BJ (cell line): ENCODE measurements around the gene KCNN3. TPM values are rescaled to one million over a fixed set of nuclear protein-coding genes. Genes with fewer than 3 reads are reported as not detected.

Experiments
- CTCF ChIA-PET: fragments of 350-600 bp; formaldehyde crosslinking; extraction: SDS; loops from one replicate; lab custom pipeline; 2021; ENCODE audit warnings: antibody characterized with exemption, inconsistent platforms; lab: Yijun Ruan, JAX
- POLR2A ChIA-PET: fragments of 300-600 bp; sonication (Branson Sonifier 250); formaldehyde crosslinking; extraction: SDS; loops from one replicate; lab custom pipeline; 2021; ENCODE audit warnings: antibody characterized with exemption; lab: Charles Lee
- DNase-seq: peaks from one replicate; pipeline ENCODE4 v3.0.0-alpha.2; 2011; ENCODE audit warnings: low read depth
- H3K27me3 ChIP-seq: 2 replicates; pipeline ENCODE4 v1.6.0; 2011; ENCODE audit warnings: low read length; ENCODE audit not compliant: control insufficient read depth, insufficient read depth
- H3K36me3 ChIP-seq: 2 replicates; pipeline ENCODE4 v1.5.1; 2011; ENCODE audit warnings: low read length; ENCODE audit not compliant: control insufficient read depth, insufficient read depth
- H3K4me3 ChIP-seq: 2 replicates; pipeline ENCODE4 v1.5.1; 2011; ENCODE audit warnings: low read depth, mild to moderate bottlenecking, control low read depth, low read length
- polyA plus RNA-seq: library from polyadenylated mRNA; depleted of rRNA; stranded (reverse); fragments of >200 nt; gene quantifications from 2 replicates; pipeline ENCODE4 v1.2.3, GENCODE V29; 2011
- TF ChIP-seq, protein P1 (sequence below): IDR thresholded peaks from 2 replicates; pipeline ENCODE4 v1.5.1; 2011; ENCODE audit warnings: low read depth, mild to moderate bottlenecking, control low read depth, inconsistent platforms, low read length, moderate library complexity; ENCODE audit not compliant: insufficient read depth

Gene KCNN3
- polyA plus RNA-seq, 1 experiment: not detected

DNA sequence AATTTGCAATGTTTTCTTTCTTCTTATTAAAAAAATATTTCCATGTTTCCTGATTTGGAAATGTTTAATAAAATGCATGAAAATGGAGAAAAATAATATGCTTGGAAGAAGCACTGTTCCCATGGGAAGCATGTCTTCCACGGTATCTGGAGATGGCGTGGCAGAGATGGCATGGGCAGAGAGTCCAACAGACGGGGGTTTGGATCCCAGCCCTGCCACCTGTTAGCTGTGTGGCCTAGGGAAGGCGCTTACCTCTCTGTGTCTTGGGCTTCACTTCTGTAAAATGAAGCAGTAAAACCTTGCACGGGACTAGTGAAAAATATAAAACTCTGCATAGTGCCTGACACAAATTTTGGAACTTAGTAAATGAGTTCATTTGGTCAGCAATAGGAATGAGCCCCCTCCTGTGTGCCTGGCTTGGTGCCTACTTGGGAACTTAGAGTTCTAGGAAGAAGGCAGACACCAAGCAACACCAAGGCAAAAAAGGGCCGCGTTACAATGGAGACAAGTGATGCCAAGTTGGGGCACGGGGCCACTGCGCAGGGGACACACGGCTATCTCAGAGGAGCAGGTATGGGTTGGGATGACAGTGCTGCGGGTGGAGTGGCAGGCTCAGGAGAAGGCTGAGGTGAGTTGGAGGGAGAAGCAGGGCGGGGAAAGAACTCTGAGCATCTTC, 124.2 kb downstream of the KCNN3 start:
- TF ChIP-seq, protein P1, sequence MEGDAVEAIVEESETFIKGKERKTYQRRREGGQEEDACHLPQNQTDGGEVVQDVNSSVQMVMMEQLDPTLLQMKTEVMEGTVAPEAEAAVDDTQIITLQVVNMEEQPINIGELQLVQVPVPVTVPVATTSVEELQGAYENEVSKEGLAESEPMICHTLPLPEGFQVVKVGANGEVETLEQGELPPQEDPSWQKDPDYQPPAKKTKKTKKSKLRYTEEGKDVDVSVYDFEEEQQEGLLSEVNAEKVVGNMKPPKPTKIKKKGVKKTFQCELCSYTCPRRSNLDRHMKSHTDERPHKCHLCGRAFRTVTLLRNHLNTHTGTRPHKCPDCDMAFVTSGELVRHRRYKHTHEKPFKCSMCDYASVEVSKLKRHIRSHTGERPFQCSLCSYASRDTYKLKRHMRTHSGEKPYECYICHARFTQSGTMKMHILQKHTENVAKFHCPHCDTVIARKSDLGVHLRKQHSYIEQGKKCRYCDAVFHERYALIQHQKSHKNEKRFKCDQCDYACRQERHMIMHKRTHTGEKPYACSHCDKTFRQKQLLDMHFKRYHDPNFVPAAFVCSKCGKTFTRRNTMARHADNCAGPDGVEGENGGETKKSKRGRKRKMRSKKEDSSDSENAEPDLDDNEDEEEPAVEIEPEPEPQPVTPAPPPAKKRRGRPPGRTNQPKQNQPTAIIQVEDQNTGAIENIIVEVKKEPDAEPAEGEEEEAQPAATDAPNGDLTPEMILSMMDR: no peak
- POLR2A ChIA-PET: no interaction called here
- no peak overlapping the region for H3K4me3 ChIP-seq
- no peaks in the 10 kb centered on the region for H3K36me3 ChIP-seq
- DNase-seq: no peak
- CTCF ChIA-PET: no interaction called here
- H3K27me3 ChIP-seq: peaks cover 36% of the 10 kb centered on the region

DNA sequence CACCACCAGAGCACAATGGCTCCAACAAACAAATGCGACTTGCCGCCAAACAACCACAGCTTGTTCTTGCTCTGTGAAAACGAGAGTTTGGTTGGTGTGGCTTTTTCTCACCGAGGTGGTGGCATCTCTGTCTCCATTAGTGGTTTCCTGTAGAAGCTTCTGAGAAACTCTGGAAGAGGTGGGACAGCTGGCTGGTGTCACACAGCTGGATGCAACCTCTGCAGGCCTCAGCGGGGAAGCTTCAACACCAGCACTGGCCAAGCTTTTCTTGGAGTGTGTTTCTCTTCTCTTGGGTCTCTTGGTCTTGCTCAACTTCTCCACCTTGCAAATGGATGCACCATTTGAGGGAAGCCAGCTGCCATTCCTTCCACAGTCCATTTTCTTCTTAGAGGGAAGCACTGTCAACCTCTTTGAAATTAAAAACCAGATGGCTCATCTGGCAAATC, 124.8 kb downstream of the KCNN3 start:
- CTCF ChIA-PET: no interaction called here
- TF ChIP-seq, protein P1: no peak
- Histone ChIP-seq H3K4me3 (no peak overlapping the region), H3K27me3 (peaks cover 35% of the 10 kb centered on the region), H3K36me3 (no peaks in the 10 kb centered on the region)
- no peak for DNase-seq
- POLR2A ChIA-PET: no interaction called here

DNA sequence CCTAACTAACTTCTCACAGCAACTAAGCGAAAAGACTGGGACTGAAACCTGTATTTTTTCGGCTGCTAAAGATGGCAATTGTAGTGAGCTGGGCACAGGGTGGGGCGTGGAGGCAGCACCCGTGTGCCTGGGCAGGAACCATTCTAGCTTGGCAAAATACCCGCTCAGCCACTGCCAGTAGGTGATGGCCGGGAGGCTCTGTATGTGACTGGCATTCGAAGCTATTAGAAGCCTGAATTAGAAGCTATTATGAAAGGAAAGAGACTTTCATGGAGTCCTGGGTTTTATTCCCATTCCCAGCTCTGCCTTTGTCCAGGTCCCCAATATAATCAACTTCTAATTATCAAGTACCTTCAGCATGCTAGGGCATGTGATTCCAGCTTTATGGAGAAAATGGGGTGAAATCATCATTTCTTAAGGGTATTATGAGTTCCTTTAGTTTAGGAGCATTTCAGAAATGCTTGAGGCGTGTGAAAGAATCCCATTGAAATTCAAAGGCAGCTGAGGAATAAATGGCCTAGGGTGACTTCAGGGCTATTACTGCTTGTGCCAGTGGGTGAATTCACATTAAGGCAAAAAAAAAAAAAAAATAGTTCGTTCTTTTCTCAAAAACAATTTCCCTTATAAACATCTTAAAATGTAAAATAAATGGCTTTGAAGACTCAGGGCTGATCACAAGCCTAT, 125.6 kb downstream of the KCNN3 start:
- ChIA-PET POLR2A (interaction anchor here (0.6 kb wide), 1 partner anchor 28 kb away, joined by 3 read pairs; no protein-coding TSS in a partner anchor), CTCF (no interaction called here)
- Histone ChIP-seq H3K4me3 (no peak overlapping the region), H3K27me3 (peaks cover 36% of the 10 kb centered on the region), H3K36me3 (no peaks in the 10 kb centered on the region)
- TF ChIP-seq, protein P1: no peak
- DNase-seq: no peak

DNA sequence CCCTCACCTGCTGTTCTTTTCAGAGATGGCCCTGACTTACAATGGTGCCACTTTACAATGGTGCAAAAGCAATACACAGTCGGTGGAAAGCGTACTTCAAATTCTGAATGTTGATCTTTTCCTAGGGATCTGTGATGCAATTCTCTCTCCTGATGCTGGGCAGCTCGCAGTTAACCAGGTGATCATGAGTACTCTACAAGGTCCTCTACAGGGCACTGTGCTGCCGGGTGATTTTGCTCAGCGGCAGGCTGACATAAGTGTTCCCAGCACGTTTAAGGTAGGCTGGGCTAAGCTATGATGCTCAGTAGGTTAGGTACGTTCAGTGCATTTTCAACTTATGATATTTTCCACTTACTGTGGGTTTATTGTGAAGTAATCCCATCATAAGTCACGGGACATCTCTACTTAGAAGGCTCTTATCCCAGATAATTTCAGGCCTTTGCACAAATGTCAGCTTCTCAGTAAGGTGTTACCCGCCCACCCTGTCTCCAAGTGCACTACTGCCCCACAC, 126.5 kb downstream of the KCNN3 start:
- H3K27me3 ChIP-seq: peaks cover 27% of the 10 kb centered on the region
- no peak for DNase-seq
- no peak overlapping the region for H3K4me3 ChIP-seq
- POLR2A ChIA-PET: no interaction called here
- no peaks in the 10 kb centered on the region for H3K36me3 ChIP-seq
- CTCF ChIA-PET: no interaction called here
- TF ChIP-seq, protein P1: no peak

DNA sequence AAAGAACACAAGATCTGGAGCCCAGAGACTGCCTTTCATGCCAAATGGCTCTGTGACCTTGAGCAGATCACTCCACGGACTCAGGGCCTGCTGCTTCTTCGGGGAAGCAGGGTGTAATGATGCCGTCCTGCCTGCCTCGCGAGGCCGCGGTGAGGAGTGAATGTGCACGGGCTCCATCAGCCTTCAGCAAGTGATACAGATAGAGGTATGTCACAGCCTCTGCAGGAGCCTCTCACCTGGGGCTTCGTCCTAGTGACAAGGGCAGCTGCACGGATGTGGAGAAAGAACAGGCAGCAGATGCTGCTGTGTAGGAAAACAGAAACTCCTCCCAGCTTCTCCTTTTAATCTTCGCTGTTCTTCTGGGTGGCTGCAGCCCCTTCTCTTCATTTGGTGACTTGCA, 127.5 kb downstream of the KCNN3 start:
- TF ChIP-seq, protein P1: no peak
- H3K27me3 ChIP-seq: peaks cover 23% of the 10 kb centered on the region
- ChIA-PET CTCF (no interaction called here), POLR2A (no interaction called here)
- DNase-seq: no peak
- H3K36me3 ChIP-seq: no peaks in the 10 kb centered on the region
- no peak overlapping the region for H3K4me3 ChIP-seq
